K562 (cell line): Measurements from ENCODE around the gene MYOZ3.

Source experiments
- EZH2 ChIP-seq: IDR thresholded peaks from 2 replicates; pipeline ENCODE4 v1.6.1; 2012; ENCODE audit warnings: low read depth, mild to moderate bottlenecking, inconsistent platforms, low read length, borderline replicate concordance
- POLR2A ChIP-seq: fragments of 450-650 bp; conservative IDR thresholded peaks from 2 replicates; pipeline ENCODE4 v1.6.1; 2016
- SIX5 ChIP-seq, 2 experiments: IDR thresholded peaks; 2 replicates each; pipeline ENCODE4 v1.6.1; 2011; ENCODE audit warnings: low read length in 2 of 2, borderline replicate concordance in 1 of 2, low read depth in 1 of 2, mild to moderate bottlenecking in 1 of 2, moderate library complexity in 1 of 2; ENCODE audit not compliant: insufficient read depth in 1 of 2
- SMARCB1 ChIP-seq: IDR thresholded peaks from 2 replicates; pipeline ENCODE4 v1.6.1; 2011; ENCODE audit warnings: improper control_type of control experiment, low read depth; ENCODE audit not compliant: insufficient read length
- TF ChIP-seq, protein P1 (sequence below): fragments of 150-350 bp; conservative IDR thresholded peaks from 2 replicates; pipeline ENCODE4 v1.6.1; 2014; ENCODE audit warnings: low read length

DNA sequence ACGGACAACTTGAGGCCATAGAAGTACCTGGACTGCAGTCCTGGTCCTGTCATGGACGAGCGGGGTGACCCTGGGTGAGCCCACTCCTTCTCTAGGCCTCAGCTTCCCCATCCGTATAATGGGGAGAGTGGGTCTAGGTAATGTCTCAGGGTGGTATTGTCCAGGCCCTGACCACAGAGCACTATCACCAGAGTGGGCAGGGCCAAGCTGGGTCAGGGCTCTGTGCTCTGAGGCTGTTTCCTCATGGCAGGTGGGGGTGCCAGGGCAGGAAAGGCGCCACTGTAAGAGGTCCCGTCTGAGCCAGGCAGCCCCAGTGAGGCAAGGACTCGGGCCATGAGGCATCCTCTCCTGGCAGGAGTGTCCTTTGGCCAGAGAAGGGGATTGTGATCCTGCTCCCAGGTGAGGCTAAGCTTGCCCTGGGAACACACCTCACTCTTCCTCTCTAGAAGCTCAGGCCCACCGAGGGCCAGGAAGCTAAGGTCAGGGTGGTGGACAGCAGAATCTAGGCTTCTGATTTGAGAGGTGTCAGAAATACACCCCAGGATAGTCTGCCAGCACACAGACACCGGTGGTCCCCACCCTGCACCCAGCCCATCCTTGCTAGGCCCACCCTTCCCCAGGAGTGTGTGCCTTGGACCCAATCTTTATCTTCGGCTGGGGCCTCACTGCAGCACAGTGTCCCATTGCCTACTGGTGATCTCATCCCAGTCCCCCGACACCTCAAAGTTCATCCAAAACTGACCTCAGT is 1.5 kb upstream of the MYOZ3 start:
- TF ChIP-seq SIX5 (IDR thresholded peaks at IDR 0.05; ENCODE audit: borderline replicate concordance in 1 of 2, insufficient read depth in 1 of 2, low read depth in 1 of 2, low read length in 2 of 2) (no peak), POLR2A (no peak), EZH2 (no peak), SMARCB1 (no peak)
- TF ChIP-seq, protein P1, sequence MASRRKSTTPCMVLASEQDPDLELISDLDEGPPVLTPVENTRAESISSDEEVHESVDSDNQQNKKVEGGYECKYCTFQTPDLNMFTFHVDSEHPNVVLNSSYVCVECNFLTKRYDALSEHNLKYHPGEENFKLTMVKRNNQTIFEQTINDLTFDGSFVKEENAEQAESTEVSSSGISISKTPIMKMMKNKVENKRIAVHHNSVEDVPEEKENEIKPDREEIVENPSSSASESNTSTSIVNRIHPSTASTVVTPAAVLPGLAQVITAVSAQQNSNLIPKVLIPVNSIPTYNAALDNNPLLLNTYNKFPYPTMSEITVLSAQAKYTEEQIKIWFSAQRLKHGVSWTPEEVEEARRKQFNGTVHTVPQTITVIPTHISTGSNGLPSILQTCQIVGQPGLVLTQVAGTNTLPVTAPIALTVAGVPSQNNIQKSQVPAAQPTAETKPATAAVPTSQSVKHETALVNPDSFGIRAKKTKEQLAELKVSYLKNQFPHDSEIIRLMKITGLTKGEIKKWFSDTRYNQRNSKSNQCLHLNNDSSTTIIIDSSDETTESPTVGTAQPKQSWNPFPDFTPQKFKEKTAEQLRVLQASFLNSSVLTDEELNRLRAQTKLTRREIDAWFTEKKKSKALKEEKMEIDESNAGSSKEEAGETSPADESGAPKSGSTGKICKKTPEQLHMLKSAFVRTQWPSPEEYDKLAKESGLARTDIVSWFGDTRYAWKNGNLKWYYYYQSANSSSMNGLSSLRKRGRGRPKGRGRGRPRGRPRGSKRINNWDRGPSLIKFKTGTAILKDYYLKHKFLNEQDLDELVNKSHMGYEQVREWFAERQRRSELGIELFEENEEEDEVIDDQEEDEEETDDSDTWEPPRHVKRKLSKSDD = no peak
